Heart left ventricle (tissue), 13 donors: ENCODE data around the gene NBAS.

ENCODE experiments used
- POLR2A ChIP-seq, 2 donors: fragments of 450-650 bp; IDR thresholded peaks; one replicate each; pipeline ENCODE4 v1.6.1; 2017; ENCODE audit warnings: antibody characterized with exemption in 2 of 2, mild to moderate bottlenecking in 2 of 2, moderate library complexity in 2 of 2
- TF ChIP-seq, protein P1 (sequence below), 12 donors: fragments of 200-600 bp; sonication (generic) in 4 of 12; IDR thresholded peaks; one replicate each; pipeline versions ENCODE4 v1.5.0 to v1.8.0; 2018 to 2022; ENCODE audit warnings: antibody characterized with exemption in 12 of 12, mild to moderate bottlenecking in 5 of 12
- donor health status: ischemic (EF 13 %, LVEDD 7.1; RV severe dilation, severe dysfunction).
- donor health status: DM: no; HTN: yes; CAD: no.
- donor health status: DM: no; HTN: no; CAD: no.
- donor health status: ischemic (EF 25% LVEDD 6.9; RV normal size, moderate dysfunction).
- donor health status: ischemic (EF 25% LVEDD 5.7; RV mildly dilated, moderate dysfunction).
- donor health status: ischemic (EF 35%, LVEDD 5.7; RV mildly dilated, moderate dysfunction).
- donor health status: nonischemic (EF 11% LVEDD 7.7; RV severe dilation, severe dysfunction).
- donor health status: DM: yes; HTN: yes; CAD: no.
- donor health status: PGD.
- donor health status: ischemic (EF 29% LVEDD 5.4; RV normal size, mild dysfunction).
- donor health status: nonischemic (EF 23%, LVEDD 6.1; RV moderate dilation, normal function).

DNA sequence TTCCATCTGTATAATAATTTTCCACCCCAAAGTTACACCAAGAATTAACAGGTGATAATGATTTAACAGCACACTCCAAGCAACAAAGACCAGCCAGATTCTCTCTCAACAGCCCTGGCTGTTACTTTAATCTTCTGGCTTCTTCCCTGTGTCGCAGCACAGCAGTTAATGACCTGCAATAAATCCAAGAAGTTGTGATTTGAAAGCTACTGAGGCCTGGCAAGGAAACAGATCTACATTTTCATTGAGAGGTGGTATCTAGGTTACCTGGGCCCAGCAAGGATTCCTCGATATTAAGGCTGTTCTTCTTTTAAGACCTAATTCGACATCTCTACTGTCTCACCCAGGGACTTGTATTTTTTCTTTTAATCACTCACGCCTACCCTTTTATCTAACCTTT, 433.8 kb downstream of the NBAS start:
- TF ChIP-seq, protein P1, sequence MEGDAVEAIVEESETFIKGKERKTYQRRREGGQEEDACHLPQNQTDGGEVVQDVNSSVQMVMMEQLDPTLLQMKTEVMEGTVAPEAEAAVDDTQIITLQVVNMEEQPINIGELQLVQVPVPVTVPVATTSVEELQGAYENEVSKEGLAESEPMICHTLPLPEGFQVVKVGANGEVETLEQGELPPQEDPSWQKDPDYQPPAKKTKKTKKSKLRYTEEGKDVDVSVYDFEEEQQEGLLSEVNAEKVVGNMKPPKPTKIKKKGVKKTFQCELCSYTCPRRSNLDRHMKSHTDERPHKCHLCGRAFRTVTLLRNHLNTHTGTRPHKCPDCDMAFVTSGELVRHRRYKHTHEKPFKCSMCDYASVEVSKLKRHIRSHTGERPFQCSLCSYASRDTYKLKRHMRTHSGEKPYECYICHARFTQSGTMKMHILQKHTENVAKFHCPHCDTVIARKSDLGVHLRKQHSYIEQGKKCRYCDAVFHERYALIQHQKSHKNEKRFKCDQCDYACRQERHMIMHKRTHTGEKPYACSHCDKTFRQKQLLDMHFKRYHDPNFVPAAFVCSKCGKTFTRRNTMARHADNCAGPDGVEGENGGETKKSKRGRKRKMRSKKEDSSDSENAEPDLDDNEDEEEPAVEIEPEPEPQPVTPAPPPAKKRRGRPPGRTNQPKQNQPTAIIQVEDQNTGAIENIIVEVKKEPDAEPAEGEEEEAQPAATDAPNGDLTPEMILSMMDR (IDR thresholded peaks at IDR 0.05), result no peak
- no peak for TF ChIP-seq POLR2A (IDR thresholded peaks at IDR 0.05)
